Measurements from ENCODE around the gene TRMU.

The TRMU gene

DNA sequence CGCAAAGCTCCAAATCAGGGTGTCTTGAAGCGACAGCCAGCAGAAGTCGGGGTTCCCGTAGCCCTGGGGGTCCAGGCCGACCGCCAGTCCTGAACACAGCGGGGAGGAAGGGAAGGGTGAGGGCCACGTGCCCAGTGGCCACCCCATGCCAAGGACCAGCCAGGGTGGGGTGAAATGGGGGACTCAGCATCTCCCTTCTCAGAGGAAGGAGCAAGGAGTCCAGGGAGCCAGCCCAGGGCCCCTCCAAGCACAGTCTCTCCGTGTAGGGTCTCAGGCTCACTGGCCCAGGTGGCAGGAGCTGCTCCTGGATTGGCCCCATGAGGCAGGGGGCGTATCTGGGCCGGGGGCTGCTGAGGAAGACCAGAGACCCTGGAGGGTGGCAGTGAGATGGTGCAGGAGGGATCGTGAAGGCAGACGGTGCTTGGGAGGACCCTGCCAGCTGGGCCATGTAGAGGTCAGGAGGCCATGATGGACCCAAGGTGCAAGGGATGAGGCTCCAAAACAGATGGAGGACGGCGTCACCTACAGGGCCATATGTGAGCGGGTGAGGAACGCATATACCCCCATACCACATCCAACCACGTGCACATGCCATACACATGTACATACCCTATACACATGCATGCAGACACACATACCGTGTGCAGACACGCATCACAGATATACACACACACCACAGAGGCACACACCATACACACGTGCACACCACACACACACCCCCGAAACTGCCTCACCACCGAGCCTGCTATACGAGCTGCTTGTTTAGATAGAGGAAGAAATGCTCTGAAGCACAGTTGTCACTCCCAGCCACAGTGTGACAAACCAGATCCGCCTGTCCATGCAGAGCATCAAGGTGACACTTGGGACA is 34.4 kb downstream of the TRMU start:
- DNase-seq (ENCODE audit: low spot score) = no peak

DNA sequence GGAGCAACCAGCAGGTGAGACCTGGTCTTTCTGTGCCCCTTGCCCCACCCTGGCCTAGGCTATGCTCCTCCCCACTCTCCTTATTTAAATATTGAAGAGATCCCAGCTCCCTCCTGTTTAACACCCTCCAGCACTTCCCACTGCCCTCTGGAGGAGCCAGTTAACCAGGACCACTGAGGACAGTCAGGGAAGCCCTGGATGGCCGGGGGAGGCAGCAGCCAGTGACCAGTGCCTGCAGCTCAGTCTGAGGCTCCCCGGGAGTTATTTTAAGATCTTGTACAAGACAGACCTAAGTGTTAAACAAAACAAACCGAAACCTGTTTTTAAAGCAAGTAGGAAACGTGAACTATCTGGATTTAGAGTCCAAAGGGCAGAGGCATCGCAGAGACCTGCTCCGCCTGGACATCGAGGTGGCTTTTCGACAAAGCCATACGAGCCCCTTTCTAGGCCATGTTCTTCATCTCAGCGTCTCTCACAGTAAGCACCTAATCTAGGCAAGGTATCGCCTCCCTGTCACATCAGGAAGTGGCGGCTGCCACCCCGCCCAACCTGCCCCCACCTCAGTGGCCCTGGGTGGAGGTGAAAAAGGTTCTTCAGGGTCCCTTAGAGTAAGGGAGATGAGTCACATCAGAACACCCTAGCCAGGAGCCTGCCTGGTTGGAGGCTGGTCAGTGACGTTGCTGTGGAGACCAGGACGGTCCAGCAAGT is 35.2 kb downstream of the TRMU start:
- peak; percentile 37 for DNase-seq (ENCODE audit: low spot score)

DNA sequence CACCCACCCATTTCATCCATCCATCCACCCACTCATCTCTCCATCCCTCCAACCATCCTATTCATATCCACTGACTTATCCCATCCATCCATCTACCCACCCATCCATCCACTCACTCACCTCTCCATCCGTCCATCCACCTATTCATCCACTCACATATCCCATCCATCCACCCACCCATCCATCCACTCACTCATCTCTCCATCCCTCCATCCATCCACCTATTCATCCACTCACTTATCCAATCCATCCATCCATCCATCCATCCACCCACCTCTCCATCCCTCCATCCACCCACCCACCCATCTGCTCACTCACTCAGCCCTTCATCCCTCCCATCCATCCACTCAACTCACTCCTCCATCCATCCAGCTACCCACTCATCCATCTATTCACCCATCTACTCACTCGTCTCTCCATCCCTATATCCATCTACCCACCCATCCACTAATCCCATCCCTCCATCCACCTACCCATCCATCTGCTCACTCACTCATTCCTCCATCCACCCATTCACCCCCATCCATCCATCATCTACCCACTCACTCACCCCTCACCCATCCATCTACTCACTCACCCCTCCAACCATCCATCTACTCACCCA is 36.2 kb downstream of the TRMU start:
- no peak for DNase-seq (ENCODE audit: low spot score)

DNA sequence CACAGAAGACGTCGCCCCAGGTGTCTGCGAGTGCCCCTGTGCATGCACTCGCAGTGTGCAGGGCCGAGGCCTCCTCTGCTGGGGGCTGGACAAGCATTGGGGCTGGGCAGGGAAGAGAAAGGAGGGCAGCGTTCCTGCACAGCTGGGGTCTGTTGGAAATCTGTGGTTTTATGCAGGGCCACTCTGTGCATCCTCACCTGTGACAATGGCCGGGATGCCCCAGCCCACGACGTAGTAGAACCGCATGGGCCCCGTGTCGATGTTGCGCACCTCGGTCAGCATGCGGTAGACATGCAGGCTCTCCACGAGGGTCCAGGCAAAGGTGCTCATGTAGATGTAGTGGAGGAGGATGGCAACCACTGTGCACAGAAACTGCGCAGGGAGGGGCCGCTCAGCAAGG is 37.2 kb downstream of the TRMU start:
- DNase-seq (ENCODE audit: low spot score) = no peak

DNA sequence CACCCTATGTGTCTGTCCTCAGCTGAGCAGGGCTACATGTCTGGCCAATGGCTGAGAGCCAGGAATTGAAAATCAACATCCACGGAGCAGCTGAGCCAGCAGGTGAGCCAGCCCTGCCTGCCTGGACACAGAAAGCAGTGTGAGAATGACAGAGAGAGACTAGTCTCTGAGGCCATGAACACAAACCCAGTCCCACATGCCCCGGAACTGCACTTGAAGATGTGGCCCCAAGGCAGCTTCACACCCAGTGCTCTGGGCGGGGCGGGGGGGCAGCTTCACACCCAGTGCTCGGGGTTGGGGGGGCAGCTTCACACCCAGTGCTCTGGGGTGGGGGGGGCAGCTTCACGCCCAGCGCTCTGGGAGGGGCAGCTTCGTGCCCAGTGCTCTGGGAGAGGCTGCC is 37.6 kb downstream of the TRMU start:
- no peak for DNase-seq (ENCODE audit: low spot score)

DNA sequence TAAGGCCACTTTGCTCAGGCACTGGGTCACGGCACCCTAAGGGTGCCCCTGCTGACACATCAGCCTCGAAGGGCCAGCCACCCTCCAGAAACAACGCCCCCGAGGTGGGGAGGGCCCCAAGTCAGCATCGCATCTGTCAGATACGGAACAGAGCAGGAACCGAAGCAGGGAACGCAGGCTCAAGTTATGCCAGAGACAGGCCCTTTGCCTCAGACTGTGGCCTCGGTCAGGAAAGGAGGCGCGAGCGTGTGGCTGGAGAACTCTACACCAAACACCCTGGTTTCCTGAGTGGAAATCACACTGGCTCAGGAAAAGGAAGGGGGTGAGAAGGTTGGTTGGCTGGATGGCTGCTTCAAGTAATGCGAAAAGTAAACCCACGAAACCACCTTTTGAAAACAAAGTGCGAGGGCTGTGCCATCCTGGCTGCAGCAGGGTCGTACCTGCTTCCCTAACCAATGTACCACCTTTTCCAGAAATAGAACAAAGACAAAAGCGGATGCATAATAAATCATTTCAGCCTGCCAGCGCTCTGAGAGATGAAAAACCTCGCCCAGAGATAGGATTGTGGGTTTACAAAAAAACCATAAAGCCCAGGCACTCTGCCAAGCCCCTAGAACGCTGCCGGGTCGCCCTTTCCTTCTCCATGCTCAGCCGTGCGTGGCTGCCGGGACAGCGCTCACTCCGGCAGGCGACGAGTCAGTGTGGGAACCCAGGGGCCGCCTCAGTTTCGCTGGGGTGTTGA is 38.6 kb downstream of the TRMU start:
- DNase-seq (ENCODE audit: low spot score) = no peak

DNA sequence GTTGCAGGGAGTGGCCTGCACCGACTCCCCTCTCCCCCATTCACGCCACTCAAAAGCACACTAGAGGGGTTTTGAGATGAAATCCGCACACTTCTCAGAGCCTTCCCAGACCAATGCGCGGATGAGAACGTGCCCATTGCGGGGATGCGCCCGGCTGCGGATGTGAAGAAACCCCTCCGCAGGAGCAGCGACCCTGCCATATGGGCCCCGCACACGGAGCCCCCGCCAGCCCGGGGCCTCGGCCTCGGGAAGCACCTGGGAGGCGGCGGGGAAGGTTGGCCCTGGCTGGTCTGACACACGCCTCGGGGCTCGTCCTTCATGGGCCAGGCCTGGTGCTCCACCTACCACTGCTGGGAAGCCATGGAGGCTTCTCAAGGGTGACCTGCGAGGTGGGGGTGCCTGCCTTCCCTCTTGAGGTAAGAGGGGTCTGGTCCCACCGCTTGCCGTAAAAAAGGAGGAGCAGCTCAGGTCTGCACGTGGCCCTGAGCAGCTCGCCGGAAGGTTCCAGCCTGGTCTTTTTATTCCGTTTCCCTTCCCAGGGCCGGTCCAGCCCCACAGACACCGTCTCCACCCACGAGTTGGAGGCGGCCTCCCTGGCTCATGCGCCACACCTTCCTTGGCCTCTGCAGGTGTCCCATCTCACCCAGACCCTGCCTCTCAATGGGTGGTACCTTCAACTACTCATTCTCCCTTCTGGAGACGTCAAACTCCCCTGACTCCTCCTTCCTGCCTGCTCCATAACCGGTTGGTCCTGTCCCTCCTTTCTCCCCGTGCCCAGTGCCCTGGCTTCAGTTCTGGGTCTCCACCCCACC is 39.4 kb downstream of the TRMU start:
- no peak for DNase-seq (ENCODE audit: low spot score)

DNA sequence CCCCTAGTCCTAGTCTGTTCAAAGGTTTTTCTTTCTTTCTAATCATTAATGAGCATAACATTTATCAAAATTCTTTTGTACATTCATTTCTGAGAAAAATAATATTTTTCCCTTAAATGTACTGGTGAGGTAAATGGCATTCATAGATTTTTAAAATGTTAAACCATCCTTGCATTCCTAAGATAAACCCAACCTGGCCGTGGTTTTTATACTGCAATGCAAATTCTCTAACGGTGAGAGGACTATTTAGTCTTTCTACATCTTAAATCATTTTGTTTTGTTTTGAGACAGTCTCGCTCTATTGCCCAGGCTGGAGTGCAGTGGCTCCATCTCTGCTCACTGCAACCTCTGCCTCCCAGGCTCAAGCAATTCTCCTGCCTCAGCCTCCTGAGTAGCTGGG is 40.6 kb downstream of the TRMU start:
- DNase-seq (ENCODE audit: low spot score) = no peak

DNA sequence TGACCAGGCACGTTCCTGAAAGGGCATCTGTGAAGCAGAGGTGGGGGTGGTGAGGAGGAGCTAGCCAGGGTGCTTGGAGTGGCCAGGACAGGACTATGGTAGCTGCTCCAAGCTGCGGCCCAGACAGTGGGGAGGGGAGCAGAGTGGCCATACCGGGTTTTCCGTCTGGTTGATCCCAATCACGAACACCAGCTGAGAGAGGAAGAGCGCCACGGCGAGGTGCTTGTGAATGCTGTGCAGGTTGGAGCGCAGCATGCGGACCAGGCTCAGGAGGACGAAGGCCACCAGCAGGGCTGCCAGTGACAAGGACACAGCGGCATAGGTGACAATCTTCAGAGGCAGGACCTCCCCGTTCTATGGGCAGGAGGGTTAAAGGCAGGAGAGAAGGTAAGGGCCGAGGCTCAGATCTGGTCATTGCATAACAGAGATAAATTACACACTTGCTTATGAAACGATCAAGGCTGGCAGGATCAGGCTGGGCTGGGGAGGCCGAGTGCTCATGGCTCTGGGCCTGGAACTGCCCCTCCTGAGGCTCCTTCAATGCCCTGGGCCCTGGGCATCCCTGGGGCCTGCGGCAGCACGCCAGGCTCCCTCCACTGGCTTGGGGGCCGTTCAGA is 41.5 kb downstream of the TRMU start:
- no peak for DNase-seq (ENCODE audit: low spot score)

DNA sequence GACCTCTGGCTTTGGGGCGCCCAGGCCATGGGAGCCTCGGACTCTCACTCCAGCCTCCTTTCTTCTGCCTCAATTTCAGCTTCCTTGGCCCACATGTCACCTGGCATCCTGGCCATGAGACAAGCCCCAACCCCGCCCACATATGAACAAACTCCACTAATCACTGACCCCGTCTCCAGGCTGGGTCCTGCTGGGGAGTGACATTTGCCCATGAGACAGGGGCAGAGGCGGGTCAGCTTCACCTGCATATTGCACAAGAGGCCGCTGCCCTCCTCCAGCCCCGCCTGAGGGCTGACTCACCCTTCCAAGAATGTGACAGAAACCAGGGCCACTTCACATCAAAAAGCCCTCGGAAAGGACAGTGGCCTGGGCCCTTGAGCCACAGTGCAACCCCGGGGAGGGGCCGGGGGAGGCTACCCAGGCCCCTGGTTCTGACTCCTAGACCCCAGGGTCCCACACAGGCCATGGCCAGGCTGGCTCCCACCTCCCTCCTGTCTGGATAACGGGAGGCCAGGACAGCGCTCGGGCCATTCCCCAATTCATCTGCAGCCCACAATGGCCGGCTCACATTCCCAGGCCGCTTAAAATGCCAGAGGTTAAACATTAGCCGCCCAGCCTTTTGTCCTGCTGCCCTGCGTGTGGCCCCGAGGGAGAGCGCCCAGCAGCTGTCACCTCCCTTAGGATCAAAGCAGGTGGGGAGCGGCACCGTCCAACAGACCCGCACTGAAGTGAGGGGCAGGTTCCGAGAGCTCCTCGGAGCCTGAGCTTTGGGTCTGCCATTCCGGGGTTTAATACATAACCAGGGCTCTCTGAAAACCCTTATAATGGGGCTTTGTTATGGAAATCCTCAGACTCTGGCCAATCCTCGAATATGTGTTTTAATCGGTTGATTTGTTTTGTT is 42.3 kb downstream of the TRMU start:
- no peak for DNase-seq (ENCODE audit: low spot score)

DNA sequence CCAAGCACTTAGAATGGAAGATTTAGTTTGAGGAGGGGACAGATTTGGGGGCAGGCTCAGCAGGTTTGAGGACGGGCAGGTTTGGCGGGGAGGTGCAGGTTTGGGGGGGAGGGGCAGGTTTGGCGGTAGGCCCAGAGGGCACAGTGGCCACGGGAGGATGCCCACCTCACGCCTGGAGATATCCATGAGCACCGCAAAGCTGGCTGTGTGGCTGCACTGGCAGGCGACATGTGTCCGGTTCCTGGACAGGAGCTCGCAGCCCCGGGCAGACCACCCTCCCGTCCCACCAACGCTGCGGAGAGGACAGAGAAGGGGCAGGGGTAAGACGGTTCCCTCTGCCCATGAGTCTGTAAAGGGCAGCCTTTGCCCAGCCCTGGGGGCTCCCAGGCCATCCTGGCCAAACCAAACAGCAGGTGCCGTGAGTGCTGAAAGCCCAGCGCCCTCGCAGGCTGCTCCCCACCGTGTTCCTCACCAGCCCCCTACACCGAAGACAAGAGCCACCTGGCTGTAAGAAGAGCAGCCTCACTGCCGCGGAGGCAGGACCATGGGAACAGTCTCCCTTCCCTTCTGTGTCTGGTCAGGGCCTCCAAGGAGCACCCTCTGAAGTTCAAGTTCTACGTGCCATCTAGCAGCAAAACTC is 43.0 kb downstream of the TRMU start:
- no peak for DNase-seq (ENCODE audit: low spot score)

DNA sequence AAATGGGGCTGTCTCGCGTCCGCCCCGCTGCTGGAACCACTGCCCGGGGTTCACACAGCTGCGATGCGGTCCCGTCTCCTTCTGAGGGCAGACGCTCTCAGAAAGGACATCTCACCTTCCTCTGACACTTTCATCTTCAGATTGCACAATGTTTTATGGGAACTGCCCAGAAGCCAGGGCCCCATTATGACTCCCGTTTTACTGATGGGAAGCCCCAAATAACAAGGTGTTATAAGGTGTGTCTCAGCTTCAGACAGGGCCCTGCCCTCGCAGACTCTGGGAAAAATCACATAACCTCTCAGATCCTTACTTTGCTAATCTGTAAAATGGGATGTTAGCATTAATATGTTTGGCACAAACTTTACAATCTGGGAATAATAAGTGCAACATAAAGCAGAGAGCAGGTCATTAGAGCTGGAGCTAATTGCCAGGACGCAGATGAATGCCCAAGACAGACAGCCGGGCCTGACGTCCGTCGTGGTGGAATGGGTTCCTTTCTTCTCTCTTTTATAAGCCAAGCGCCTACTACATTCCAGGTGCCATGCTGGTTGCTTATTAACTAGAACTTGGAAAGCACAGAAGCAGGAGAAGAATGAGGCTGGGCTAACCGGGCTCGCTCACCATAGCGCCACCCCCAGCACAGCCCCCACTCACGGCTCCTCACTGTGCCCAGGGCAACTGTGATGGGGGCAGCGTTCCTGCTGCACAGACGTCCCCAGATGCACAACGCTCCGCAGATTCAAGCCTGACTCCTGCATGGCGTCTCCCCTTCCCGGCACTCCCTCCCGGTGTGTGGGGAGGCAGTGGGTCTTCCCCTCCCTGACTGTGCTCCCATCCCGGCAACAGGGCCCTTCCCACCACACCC is 43.8 kb downstream of the TRMU start:
- DNase-seq (ENCODE audit: low spot score) = no peak

DNA sequence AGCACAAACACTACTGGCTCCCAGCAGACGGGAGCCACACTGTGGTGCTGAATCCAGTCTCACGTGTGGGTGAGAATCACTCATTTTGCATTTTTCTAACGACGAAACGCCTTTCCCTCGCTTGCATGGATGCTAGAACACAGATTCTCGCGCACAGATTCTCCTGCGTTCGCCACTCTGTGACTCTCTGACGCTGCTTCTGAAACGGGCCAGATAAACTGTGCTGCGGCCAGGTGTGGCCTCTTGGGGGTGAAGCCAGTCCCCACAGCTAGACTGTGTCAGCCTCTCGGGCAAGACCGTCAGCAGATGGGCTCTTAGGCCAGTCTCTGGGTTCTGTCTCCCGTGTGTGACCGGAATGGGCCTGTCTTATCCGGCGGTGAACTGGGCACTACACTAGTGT is 44.6 kb downstream of the TRMU start:
- DNase-seq (ENCODE audit: low spot score) = no peak

DNA sequence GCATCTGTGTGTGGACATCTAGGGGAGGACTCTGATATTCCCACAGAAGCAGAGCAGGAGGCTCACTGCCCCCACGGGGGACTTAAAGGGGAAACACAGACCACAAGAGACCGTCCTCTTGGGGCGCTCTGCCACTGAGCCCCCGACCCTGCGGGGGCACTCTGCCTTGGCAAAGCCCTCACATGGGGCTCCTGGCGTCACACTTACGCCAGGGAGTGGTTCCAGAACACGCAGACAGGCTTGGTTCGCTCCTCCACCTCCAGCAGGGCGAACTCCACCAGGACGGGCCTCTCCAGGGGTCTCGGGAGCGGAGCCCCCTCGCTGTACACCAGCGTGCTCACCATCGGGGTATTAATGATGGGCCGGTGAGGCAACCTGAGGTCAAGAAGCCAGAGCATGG is 45.1 kb downstream of the TRMU start:
- no peak for DNase-seq (ENCODE audit: low spot score)

DNA sequence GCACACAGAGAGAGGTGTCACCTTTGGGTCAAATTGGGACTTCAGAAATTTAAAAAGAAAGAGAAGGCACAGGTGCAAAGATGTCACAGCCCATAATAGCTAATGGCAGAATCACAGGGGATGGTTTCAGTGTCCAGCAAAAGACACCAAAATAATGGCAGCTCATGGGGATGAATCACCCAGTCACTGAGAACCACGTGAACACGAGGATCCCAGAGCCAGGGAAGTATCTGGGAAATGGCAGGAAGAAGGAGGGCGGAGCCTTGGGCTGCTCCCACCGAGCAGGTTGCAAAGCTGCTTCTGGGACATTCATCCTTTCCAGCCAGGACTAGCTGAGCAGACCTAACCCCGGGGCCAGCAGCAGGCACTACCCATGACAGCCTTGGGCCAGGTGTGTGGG is 45.6 kb downstream of the TRMU start:
- no peak for DNase-seq (ENCODE audit: low spot score)

DNA sequence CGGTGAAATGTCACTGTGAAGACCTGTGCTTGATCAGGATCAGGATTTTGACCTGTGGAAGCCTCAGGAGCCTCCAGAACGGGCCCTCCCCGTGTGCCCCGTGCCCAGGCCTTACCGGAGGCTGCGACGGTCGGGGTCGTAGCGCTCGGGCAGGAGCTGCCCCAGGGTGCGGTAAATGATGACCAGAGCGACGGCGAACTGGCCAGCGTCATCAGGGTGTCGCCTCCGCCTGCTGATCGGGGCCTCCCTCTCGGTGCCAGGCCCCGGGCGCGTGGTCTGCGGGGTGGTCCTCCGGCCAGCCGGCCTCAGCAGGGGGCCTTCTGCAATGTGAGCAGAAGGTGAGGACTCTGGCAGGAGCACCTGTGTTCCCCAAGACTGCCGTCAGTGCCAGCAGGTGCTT is 46.2 kb downstream of the TRMU start:
- no peak for DNase-seq (ENCODE audit: low spot score)

DNA sequence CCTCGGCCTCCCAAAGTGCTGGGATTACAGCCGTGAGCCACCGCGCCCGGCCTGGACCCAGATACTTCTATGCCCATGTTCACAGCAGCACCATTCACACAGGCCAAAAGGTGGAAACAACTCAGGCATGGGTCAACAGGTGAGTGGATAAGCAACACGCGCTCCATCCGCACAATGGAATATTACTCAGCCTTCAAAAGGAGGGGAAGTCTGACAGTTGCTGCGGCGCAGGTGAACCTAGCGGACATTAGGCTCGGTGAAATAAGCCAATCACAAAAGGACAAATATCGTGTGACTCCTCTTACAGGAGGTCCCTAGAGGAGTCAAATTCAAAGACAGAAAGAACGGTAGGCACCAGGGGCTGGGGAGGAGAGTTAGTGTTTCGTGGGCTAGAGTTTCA is 47.0 kb downstream of the TRMU start:
- no peak for DNase-seq (ENCODE audit: low spot score)

DNA sequence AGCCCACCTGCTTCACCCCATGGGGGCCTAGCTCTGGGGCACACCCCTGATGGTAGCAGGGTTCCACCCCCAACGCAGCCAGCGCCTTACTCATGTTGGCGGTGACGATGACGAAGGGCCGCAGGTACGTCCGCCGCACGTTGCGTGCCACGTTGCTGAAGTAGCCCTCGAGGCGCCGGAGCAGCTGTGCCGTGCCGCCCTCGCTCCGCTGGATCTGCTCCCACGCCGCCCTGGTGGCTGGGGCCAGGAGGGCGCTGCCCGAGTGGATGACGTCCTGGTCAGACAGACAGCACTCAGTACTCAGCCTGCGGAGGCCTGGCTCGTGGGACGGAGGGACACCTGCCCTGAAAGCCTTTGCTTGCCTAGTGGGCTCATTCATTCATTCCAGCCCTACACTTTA is 50.8 kb downstream of the TRMU start:
- no peak for DNase-seq (ENCODE audit: low spot score)

DNA sequence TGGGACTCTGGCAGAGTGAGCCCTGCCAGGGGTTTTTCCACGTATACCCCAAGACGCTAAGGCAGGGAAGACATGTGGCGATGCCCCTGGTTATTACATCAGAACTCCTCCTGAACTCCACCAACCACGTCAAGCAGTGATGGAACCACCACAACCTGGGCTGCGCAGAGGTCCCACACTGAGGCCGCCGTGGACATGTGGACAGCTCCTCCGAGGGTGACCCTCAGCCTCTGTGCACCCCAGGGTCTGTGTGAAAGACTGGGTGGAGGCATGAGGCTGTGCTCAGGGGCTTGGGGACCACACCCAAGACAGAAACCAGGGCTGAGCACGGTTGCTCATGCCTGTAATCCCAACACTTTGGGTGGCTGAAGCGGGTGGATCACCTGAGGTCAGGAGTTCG is 52.2 kb downstream of the TRMU start:
- DNase-seq (ENCODE audit: low spot score) = no peak
